HFFc6 (cell line): ENCODE data around the gene OSBPL5. TPM values are rescaled to one million over a fixed set of nuclear protein-coding genes. Genes with fewer than 3 reads are reported as not detected.

Experiments
- DNase-seq: peaks from one replicate; pipeline ENCODE4 v3.0.0-alpha.2; 2018
- H3K27ac Mint-ChIP-seq: 2 replicates; pipeline ENCODE4 v1.8.0; 2020; ENCODE audit warnings: mild to moderate bottlenecking, mixed read lengths
- H3K27me3 Mint-ChIP-seq: 2 replicates; pipeline ENCODE4 v1.8.0; 2021; ENCODE audit warnings: mild to moderate bottlenecking, moderate library complexity, mixed read lengths; ENCODE audit not compliant: insufficient read depth
- H3K36me3 Mint-ChIP-seq: 2 replicates; pipeline ENCODE4 v1.8.0; 2021; ENCODE audit warnings: low read depth, mixed read lengths
- H3K4me1 Mint-ChIP-seq: 2 replicates; pipeline ENCODE4 v1.8.0; 2020; ENCODE audit warnings: low read depth, mixed read lengths
- H3K4me3 Mint-ChIP-seq: 2 replicates; pipeline ENCODE4 v1.8.0; 2020; ENCODE audit warnings: mild to moderate bottlenecking, moderate library complexity, mixed read lengths
- H3K9me3 Mint-ChIP-seq: 2 replicates; pipeline ENCODE4 v1.8.0; 2020; ENCODE audit warnings: mild to moderate bottlenecking, mixed read lengths
- total RNA-seq, 6 experiments: library from RNA; stranded (reverse); fragmentation: NEBNext Ultra II Directional; extraction: Animal tissue kit (Norgen Biotek cat#: 25700); gene quantifications; 2 replicates in 1 of 6; 3 replicates in 5 of 6; pipeline ENCODE4 v1.2.3, GENCODE V29; 2021
- TF ChIP-seq, protein P1 (sequence below): fragments of 200-600 bp; sonication (generic); IDR thresholded peaks from 2 replicates; pipeline ENCODE4 v1.5.0; 2021; ENCODE audit warnings: antibody characterized with exemption, mild to moderate bottlenecking

The OSBPL5 gene
- total RNA-seq, 6 experiments from 2014 or later: 32.6 to 42.6 (median 36.7) TPM

DNA sequence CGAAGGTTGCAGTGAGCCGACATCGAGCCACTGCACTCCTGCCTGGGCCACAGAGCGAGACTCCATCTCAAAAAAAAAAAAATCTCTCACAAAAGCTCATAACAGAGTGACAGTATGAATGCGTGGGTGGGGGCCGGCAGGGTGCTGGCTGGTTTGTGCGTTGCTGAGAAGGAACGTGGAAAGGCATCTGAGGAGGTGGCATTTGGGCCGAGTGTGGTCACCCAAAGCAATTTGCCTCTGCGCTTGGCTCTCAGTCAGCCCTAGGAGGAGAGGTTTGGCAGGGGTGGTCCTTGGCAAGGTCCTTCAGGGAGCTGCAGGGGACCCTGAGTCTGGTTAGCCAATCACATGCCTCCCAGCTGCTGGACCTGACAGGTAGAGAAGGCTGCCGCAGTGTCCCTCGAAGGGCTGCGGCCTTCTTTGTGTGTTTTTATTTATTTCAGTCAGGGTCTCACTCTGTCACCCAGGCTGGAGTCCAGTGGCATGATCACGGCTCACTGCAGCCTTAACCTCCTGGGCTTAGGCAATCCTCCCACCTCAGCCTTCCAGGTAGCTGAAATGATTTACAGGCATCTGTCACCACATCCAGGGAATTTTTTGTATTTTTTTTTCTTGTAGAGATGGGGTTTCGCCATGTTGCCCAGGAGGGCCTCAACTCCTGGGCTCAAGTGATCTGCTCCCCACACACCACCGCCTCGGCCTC lies 23.5 kb upstream of the OSBPL5 start:
- Mint-ChIP-seq H3K4me1 (no peaks in the 10 kb centered on the region), H3K9me3 (no peaks in the 10 kb centered on the region), H3K36me3 (no peaks in the 10 kb centered on the region; the same call in 1 of the 2 replicates), H3K27me3 (peaks cover 44% of the 10 kb centered on the region), H3K27ac (no peak overlapping the region), H3K4me3 (no peak overlapping the region)
- TF ChIP-seq, protein P1, sequence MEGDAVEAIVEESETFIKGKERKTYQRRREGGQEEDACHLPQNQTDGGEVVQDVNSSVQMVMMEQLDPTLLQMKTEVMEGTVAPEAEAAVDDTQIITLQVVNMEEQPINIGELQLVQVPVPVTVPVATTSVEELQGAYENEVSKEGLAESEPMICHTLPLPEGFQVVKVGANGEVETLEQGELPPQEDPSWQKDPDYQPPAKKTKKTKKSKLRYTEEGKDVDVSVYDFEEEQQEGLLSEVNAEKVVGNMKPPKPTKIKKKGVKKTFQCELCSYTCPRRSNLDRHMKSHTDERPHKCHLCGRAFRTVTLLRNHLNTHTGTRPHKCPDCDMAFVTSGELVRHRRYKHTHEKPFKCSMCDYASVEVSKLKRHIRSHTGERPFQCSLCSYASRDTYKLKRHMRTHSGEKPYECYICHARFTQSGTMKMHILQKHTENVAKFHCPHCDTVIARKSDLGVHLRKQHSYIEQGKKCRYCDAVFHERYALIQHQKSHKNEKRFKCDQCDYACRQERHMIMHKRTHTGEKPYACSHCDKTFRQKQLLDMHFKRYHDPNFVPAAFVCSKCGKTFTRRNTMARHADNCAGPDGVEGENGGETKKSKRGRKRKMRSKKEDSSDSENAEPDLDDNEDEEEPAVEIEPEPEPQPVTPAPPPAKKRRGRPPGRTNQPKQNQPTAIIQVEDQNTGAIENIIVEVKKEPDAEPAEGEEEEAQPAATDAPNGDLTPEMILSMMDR: no peak
- no peak for DNase-seq

- H3K36me3 Mint-ChIP-seq: no peaks in the 10 kb centered on the region; the same call in 1 of the 2 replicates
- H3K4me1 Mint-ChIP-seq: no peaks in the 10 kb centered on the region
- no peaks in the 10 kb centered on the region for H3K9me3 Mint-ChIP-seq
- no peak overlapping the region for H3K27ac Mint-ChIP-seq
- H3K27me3 Mint-ChIP-seq: peaks cover 40% of the 10 kb centered on the region
- no peak overlapping the region for H3K4me3 Mint-ChIP-seq
- DNase-seq: no peak
- TF ChIP-seq, protein P1: no peak
Measured at GRCh38 chr11:3186166-3186953, 21.2 kb upstream of the OSBPL5 start.

DNA sequence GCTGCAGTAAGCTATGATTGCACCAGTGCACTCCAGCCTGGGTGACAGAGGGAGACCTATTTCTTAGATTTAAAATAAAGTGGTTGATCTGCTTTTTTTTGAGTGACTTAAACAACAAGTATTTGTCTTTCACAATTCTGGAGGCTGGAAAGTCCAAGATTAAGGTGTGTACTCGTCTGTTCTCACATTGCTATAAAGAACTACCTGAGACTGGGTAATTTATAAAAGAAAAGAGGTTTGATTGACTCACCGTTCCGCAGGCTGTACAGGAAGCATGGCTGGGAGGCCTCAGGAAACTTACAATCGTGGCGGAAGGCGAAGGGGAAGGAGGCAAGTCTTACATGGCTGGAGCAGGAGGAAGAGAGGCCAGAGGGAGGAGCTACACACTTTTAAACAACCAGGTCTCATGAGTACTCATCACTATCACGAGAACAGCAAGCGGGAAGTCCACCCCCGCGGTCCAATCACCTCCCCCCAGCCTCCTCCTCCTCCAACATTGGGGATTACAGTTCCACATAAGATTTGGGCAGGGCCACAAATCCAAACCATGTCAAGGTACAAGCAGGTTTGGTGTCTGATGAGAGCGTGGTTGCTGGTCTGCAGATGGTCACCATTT lies 19.7 kb upstream of the OSBPL5 start:
- Mint-ChIP-seq H3K27me3 (peaks cover 40% of the 10 kb centered on the region), H3K4me3 (no peak overlapping the region), H3K27ac (no peak overlapping the region), H3K9me3 (no peaks in the 10 kb centered on the region), H3K4me1 (no peaks in the 10 kb centered on the region), H3K36me3 (no peaks in the 10 kb centered on the region; the same call in none of the 2 replicates)
- TF ChIP-seq, protein P1: no peak
- no peak for DNase-seq

DNA sequence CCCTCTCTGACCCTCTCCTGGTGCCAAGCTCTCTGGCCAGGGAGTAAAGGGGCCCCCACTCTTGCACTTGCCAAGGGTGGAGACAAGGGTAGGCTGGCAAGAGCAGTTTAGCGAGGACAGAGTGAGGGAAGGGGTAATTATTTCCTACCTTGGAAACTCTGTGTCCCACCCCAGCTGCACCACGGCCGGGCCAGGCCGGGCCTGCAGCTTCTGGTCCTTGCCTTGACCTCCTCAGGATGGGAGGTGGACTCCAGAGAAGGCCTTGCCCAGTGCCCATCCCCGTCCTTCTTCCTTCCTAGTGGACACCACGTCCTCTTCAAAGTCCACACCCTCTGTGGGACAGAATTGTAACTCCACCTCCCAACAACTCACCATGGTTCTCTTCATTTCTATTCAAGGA lies 18.4 kb upstream of the OSBPL5 start:
- no peak for DNase-seq
- Mint-ChIP-seq H3K4me3 (no peak overlapping the region), H3K27me3 (peaks cover 40% of the 10 kb centered on the region), H3K9me3 (no peaks in the 10 kb centered on the region), H3K27ac (no peak overlapping the region), H3K4me1 (peaks cover under 1% of the 10 kb centered on the region; the same call in 1 of the 2 replicates), H3K36me3 (no peaks in the 10 kb centered on the region; the same call in 1 of the 2 replicates)
- TF ChIP-seq, protein P1: no peak

DNA sequence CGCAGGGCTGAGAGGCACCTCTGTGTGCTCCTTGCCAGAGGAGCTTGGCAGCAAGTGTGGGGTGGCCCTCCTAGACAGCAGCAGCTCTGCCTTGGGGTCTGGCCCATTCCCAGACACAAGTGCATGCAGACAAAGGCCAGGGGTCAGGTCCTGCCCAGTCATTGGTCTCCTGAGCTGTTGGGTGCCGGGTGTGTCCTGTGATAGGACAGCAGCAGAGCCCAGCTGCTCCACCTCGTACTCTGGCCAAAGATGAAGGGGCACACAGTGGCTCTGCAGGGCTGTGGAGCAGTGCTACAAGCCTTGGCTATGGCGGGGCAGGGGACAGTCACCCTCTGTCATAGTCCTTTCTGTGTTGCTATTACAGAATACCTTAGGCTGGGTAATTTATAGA lies 17.3 kb upstream of the OSBPL5 start:
- Mint-ChIP-seq H3K27ac (no peak overlapping the region), H3K4me3 (no peak overlapping the region), H3K27me3 (peaks cover 35% of the 10 kb centered on the region), H3K36me3 (no peaks in the 10 kb centered on the region; the same call in 1 of the 2 replicates), H3K9me3 (no peaks in the 10 kb centered on the region), H3K4me1 (peaks cover 10% of the 10 kb centered on the region; the same call in 1 of the 2 replicates)
- TF ChIP-seq, protein P1: no peak
- no peak for DNase-seq
